Measurements from ENCODE around the gene ESAM. TPM values are rescaled to one million over a fixed set of nuclear protein-coding genes. Genes with fewer than 3 reads are reported as not detected.

ESAM gene
- total and polyA plus RNA-seq, 2 of the 8 experiments (the other 6 are each of a cell fraction or from before 2014, with no cell fraction given): 0.09 TPM; not detected in 1

DNA sequence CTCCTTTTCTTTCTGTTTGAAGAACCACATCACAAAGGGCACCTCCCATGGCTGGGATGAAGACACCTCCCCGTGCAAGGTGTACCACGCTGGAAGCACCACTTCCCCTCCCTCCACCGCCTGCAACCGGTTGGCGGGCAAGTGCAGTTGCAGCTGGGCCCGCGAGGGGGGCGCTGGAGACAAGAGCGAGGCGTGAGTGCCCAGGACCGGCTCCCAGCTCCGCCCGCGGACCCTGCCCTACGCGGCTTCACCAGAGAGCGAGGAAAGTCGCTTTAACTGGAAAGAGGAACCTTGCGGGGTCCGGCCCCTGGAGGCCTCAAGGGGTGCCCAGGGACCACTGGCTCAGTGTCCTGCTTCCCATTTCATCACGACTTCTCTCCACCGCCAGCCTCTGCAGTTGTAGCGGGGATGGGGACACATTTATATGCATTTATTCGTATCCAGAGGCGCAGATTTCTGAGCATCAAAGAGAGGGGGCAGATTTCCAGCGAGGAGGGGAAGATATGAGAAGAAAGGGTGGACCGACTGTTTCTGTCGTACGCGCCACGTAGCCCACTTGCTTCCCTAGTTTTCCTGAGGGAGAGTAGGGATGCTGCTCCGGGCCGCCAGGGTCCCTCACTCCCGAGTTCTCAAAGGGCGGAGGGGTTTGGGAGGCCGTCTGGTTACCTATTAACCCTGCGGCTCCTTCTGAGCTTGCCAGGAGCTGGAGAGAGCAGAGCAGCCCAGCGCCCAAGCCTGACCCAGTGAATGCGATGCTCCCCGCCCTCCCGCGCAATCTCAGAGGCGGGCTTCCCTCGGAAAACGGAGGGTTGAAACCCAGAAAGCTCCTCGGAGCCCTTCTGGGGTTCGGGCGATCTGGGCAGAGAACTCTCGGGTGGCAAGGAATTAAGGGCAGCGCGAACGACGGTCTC lies 3.5 kb downstream of the ESAM start (continued):
- TF ChIP-seq, protein P1, sequence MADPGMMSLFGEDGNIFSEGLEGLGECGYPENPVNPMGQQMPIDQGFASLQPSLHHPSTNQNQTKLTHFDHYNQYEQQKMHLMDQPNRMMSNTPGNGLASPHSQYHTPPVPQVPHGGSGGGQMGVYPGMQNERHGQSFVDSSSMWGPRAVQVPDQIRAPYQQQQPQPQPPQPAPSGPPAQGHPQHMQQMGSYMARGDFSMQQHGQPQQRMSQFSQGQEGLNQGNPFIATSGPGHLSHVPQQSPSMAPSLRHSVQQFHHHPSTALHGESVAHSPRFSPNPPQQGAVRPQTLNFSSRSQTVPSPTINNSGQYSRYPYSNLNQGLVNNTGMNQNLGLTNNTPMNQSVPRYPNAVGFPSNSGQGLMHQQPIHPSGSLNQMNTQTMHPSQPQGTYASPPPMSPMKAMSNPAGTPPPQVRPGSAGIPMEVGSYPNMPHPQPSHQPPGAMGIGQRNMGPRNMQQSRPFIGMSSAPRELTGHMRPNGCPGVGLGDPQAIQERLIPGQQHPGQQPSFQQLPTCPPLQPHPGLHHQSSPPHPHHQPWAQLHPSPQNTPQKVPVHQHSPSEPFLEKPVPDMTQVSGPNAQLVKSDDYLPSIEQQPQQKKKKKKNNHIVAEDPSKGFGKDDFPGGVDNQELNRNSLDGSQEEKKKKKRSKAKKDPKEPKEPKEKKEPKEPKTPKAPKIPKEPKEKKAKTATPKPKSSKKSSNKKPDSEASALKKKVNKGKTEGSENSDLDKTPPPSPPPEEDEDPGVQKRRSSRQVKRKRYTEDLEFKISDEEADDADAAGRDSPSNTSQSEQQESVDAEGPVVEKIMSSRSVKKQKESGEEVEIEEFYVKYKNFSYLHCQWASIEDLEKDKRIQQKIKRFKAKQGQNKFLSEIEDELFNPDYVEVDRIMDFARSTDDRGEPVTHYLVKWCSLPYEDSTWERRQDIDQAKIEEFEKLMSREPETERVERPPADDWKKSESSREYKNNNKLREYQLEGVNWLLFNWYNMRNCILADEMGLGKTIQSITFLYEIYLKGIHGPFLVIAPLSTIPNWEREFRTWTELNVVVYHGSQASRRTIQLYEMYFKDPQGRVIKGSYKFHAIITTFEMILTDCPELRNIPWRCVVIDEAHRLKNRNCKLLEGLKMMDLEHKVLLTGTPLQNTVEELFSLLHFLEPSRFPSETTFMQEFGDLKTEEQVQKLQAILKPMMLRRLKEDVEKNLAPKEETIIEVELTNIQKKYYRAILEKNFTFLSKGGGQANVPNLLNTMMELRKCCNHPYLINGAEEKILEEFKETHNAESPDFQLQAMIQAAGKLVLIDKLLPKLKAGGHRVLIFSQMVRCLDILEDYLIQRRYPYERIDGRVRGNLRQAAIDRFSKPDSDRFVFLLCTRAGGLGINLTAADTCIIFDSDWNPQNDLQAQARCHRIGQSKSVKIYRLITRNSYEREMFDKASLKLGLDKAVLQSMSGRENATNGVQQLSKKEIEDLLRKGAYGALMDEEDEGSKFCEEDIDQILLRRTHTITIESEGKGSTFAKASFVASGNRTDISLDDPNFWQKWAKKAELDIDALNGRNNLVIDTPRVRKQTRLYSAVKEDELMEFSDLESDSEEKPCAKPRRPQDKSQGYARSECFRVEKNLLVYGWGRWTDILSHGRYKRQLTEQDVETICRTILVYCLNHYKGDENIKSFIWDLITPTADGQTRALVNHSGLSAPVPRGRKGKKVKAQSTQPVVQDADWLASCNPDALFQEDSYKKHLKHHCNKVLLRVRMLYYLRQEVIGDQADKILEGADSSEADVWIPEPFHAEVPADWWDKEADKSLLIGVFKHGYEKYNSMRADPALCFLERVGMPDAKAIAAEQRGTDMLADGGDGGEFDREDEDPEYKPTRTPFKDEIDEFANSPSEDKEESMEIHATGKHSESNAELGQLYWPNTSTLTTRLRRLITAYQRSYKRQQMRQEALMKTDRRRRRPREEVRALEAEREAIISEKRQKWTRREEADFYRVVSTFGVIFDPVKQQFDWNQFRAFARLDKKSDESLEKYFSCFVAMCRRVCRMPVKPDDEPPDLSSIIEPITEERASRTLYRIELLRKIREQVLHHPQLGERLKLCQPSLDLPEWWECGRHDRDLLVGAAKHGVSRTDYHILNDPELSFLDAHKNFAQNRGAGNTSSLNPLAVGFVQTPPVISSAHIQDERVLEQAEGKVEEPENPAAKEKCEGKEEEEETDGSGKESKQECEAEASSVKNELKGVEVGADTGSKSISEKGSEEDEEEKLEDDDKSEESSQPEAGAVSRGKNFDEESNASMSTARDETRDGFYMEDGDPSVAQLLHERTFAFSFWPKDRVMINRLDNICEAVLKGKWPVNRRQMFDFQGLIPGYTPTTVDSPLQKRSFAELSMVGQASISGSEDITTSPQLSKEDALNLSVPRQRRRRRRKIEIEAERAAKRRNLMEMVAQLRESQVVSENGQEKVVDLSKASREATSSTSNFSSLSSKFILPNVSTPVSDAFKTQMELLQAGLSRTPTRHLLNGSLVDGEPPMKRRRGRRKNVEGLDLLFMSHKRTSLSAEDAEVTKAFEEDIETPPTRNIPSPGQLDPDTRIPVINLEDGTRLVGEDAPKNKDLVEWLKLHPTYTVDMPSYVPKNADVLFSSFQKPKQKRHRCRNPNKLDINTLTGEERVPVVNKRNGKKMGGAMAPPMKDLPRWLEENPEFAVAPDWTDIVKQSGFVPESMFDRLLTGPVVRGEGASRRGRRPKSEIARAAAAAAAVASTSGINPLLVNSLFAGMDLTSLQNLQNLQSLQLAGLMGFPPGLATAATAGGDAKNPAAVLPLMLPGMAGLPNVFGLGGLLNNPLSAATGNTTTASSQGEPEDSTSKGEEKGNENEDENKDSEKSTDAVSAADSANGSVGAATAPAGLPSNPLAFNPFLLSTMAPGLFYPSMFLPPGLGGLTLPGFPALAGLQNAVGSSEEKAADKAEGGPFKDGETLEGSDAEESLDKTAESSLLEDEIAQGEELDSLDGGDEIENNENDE (IDR thresholded peaks at IDR 0.05; ENCODE audit: insufficient replicate concordance, low read length): no peak
- 0 out of 2 replicates have a peak, but pooled peaks have one; percentile 17 for TF ChIP-seq JUND (IDR thresholded peaks at IDR 0.05; ENCODE audit: low read length)
- no peak for TF ChIP-seq YY1 (IDR thresholded peaks at IDR 0.05; ENCODE audit: low read depth, low read length)
- TF ChIP-seq RFX5 (IDR thresholded peaks at IDR 0.05; ENCODE audit: borderline replicate concordance, low read depth, low read length): no peak
- TF ChIP-seq CBX8 (IDR thresholded peaks at IDR 0.05; ENCODE audit: borderline replicate concordance, low read depth, low read length): 0 out of 2 replicates have a peak, but pooled peaks have one; percentile 22
- TF ChIP-seq HDAC6 (IDR thresholded peaks at IDR 0.05; ENCODE audit: low read depth, low read length): no peak
- no peak for TF ChIP-seq GTF2F1 (IDR thresholded peaks at IDR 0.05; ENCODE audit: borderline replicate concordance, low read depth, low read length)
- TF ChIP-seq CEBPB (IDR thresholded peaks at IDR 0.05; ENCODE audit: low read depth, low read length): no peak
- no peak for TF ChIP-seq POLR2A (IDR thresholded peaks at IDR 0.05; ENCODE audit: control extremely low read depth in 1 of 2, low read depth in 2 of 2, low read length in 2 of 2)
- peak; percentile 99 for TF ChIP-seq CTBP2 (IDR thresholded peaks at IDR 0.05; ENCODE audit: borderline replicate concordance, insufficient read depth, insufficient read length, low read length)
